HG02981 (cell line): ENCODE data around the gene P4HB.

Experiments used
- ATAC-seq: cut with Tn5 transposase; IDR thresholded peaks from one replicate; pipeline ENCODE4 v1.9.1; 2021; ENCODE audit warnings: mild to moderate bottlenecking, moderate library complexity; ENCODE audit not compliant: unreplicated experiment

The P4HB gene

GRCh38 chr17:81794509-81794908, 65.8 kb downstream of the P4HB start:
- no peak for ATAC-seq

DNA sequence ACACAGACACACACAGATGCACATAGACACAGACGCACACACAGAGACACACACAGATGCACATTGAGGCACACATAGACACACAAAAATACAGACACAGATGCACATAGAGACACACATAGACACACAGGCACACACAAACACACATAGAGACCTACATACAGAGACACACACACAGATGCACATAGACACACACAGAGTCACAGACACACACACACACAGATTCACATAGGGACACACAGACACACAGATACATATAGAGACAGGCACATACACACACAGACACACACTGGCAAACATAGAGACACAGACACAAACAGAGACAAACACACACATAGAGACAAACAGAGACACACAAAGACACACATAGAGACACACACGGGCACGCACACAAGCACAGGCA, 66.3 kb downstream of the P4HB start:
- no peak for ATAC-seq
